Measurements from ENCODE around the gene R3HCC1L.

Gene R3HCC1L

GRCh38 chr10:98231417-98231816 lies 97.0 kb downstream of the R3HCC1L start:
- no peak for DNase-seq (ENCODE audit: low read depth in 2 of 2)

- DNase-seq (ENCODE audit: low read depth in 2 of 2), result no peak
These were observed 101.4 kb downstream of the R3HCC1L start for GRCh38 chr10:98235846-98236245.

GRCh38 chr10:98236862-98237261 lies 102.4 kb downstream of the R3HCC1L start:
- DNase-seq (ENCODE audit: low read depth in 2 of 2), result no peak

GRCh38 chr10:98238391-98238790 lies 103.9 kb downstream of the R3HCC1L start:
- no peak for DNase-seq (ENCODE audit: low read depth in 2 of 2)

- no peak for DNase-seq (ENCODE audit: low read depth in 2 of 2)
These were observed 106.1 kb downstream of the R3HCC1L start for GRCh38 chr10:98240524-98240923.

- no peak for DNase-seq (ENCODE audit: low read depth in 2 of 2)
These were observed 108.4 kb downstream of the R3HCC1L start for GRCh38 chr10:98242823-98243222.

- DNase-seq (ENCODE audit: low read depth in 2 of 2), result no peak
These were observed 109.7 kb downstream of the R3HCC1L start for GRCh38 chr10:98244141-98244540.

GRCh38 chr10:98244586-98244985 lies 110.1 kb downstream of the R3HCC1L start:
- no peak for DNase-seq (ENCODE audit: low read depth in 2 of 2)

GRCh38 chr10:98246911-98247805 lies 112.7 kb downstream of the R3HCC1L start:
- no peak for DNase-seq (ENCODE audit: low read depth in 2 of 2)

- no peak for DNase-seq (ENCODE audit: low read depth in 2 of 2)
These were observed 113.6 kb downstream of the R3HCC1L start for GRCh38 chr10:98248018-98248417.

- no peak for DNase-seq (ENCODE audit: low read depth in 2 of 2)
These were observed 114.7 kb downstream of the R3HCC1L start for GRCh38 chr10:98249134-98249533.

GRCh38 chr10:98251399-98251798 lies 116.9 kb downstream of the R3HCC1L start:
- DNase-seq (ENCODE audit: low read depth in 2 of 2), result no peak

- DNase-seq (ENCODE audit: low read depth in 2 of 2), result no peak
These were observed 118.0 kb downstream of the R3HCC1L start for GRCh38 chr10:98252464-98252863.

- DNase-seq (ENCODE audit: low read depth in 2 of 2), result no peak
These were observed 119.0 kb downstream of the R3HCC1L start for GRCh38 chr10:98253499-98253898.

- no peak for DNase-seq (ENCODE audit: low read depth in 2 of 2)
These were observed 119.9 kb downstream of the R3HCC1L start for GRCh38 chr10:98254234-98254974.

- DNase-seq (ENCODE audit: low read depth in 2 of 2), result no peak
These were observed 120.9 kb downstream of the R3HCC1L start for GRCh38 chr10:98255146-98255877.

- no peak for DNase-seq (ENCODE audit: low read depth in 2 of 2)
These were observed 122.2 kb downstream of the R3HCC1L start for GRCh38 chr10:98256692-98257091.

- no peak for DNase-seq (ENCODE audit: low read depth in 2 of 2)
These were observed 122.7 kb downstream of the R3HCC1L start for GRCh38 chr10:98257198-98257597.

- DNase-seq (ENCODE audit: low read depth in 2 of 2), result no peak
These were observed 123.5 kb downstream of the R3HCC1L start for GRCh38 chr10:98257961-98258360.

GRCh38 chr10:98258683-98259454 lies 124.4 kb downstream of the R3HCC1L start:
- no peak for DNase-seq (ENCODE audit: low read depth in 2 of 2)

GRCh38 chr10:98259606-98260315 lies 125.3 kb downstream of the R3HCC1L start:
- DNase-seq (ENCODE audit: low read depth in 2 of 2), result no peak

Measured in stimulated activated CD4-positive, alpha-beta T cell treated with anti-CD3 and anti-CD28 coated beads, Interleukin-1b, Interleukin-23, amount 100 ng/mL, for 4 hours (primary cell).